Left hindlimb (tissue), 1 donor: ENCODE data around the gene CFAP77.

Source experiments
- DNase-seq: peaks from one replicate; pipeline ENCODE4 v3.0.0-alpha.2; 2018

CFAP77 gene

DNA sequence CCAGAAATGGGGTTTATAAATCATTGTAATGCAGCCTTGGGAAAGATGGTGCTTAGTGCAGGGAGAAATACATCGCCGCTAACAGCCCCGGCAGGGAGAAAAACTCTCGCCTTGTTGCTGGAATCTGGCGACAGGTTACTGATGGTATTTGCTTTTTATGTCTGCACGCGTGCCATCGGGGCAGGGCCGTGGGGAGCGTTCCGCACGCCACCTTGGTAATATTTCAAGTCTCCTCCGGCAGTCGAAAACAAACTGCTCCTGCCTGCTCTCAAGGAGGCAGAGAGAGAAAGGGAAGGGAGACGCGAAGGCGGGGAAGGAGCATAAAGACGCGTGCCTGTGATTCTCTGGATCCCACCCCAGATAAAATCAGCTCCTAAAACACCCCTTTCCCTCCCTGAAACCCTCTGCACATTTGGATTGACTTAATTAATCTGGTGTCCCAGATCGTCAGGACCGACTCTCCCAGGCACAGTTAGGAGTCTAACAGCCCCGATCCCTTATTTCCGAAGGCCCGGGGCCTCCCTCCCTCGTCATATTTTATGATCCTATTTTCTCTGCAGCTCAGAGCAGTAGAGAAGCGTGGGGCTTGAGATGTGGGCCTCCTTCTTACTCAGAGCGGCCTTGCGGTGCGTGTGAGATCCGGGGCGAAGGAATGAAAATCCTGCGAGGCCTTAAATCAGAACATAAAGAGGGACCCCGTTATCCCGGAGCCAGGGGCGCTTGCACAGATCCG lies 47.7 kb downstream of the CFAP77 start:
- no peak for DNase-seq

- DNase-seq: no peak
Observed at GRCh38 chr9:132458432-132458831, 48.4 kb downstream of the CFAP77 start.

GRCh38 chr9:132459661-132460060 lies 49.6 kb downstream of the CFAP77 start:
- no peak for DNase-seq

- no peak for DNase-seq
Observed at GRCh38 chr9:132460240-132460639, 50.2 kb downstream of the CFAP77 start.

GRCh38 chr9:132461281-132461896 lies 51.4 kb downstream of the CFAP77 start:
- no peak for DNase-seq

- DNase-seq: no peak
Observed at GRCh38 chr9:132461971-132462370, 52.0 kb downstream of the CFAP77 start.

DNA sequence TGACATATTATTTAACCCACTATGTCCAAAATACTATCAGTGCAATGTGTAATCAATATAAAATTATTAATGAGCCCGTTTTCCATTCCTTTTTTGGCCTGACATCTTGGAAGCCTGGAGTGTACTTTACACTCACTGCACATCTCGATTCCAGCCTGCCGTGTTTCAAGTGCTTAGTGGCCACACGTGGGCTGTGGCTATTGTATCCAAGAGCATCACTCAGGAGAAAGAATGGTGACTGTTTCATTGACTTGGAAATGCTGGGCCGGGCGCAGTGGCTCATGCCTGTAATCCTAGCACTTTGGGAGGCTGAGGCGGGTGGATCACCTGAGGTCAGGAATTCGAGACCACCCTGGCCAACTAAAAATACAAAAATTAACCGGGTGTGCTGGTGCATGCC lies 54.5 kb downstream of the CFAP77 start:
- no peak for DNase-seq

DNA sequence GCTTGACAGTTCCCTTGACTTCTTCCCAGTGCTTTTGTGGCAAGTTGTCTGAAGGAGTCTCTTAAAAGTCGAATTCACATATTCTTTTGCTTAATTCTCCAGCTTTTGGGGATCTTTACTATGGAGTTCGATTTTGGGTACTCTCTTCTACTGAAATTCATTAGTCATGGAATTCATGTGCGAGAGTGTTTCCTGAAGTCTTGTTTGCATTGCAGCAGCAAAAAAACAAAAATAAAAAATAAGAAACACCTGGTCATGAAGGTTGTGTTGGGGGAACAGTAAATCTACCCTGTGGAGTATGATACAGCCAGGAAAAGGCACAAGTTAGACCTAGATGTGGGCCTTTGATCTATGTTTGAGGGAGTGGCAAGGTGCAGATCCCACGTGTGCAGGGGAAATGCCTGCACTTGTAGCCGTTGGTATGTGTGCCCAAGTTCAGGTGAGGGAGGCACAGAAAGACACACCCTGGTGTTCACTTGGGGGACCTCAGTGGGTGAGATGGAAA lies 55.2 kb downstream of the CFAP77 start:
- DNase-seq: no peak

GRCh38 chr9:132472199-132472598 lies 62.2 kb downstream of the CFAP77 start:
- no peak for DNase-seq

DNA sequence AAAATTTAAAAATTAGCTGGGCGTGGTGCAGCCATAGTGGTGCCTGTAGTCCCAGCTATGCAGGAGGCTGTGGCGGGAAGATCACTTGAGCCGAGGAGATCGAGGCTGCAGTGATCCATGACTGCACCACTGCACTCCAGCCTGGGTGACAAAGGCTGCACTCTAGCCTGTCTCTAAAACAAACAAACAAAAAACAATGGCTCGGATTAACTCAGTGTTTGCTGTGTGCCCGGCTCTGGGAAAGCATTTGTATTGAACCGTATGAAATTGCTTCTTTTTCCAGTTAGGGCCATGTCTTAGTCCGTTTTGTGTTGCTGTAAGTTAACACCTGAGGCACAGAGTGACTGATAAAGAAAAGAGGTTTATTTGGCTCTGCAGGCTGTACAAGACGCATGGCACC lies 62.6 kb downstream of the CFAP77 start:
- DNase-seq: no peak

DNA sequence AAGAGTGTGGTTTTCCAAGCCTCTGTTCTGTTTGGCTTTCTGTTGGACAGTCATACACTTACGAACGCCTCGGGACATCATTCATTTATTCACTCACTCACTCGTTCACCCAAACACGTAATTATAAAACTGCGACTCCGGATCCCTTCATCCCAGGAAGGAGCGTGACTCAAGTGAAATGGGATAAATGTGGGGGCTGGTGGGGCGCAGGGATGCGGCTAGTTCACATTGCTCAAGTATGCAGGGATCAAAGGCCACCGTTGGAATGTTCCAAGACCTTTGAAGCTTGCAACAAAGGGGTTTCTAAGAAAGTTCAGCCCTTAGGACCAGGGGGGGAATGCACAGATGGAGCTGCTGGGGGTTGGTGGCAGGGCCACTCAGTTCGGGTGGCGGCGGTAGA lies 64.2 kb downstream of the CFAP77 start:
- no peak for DNase-seq

DNA sequence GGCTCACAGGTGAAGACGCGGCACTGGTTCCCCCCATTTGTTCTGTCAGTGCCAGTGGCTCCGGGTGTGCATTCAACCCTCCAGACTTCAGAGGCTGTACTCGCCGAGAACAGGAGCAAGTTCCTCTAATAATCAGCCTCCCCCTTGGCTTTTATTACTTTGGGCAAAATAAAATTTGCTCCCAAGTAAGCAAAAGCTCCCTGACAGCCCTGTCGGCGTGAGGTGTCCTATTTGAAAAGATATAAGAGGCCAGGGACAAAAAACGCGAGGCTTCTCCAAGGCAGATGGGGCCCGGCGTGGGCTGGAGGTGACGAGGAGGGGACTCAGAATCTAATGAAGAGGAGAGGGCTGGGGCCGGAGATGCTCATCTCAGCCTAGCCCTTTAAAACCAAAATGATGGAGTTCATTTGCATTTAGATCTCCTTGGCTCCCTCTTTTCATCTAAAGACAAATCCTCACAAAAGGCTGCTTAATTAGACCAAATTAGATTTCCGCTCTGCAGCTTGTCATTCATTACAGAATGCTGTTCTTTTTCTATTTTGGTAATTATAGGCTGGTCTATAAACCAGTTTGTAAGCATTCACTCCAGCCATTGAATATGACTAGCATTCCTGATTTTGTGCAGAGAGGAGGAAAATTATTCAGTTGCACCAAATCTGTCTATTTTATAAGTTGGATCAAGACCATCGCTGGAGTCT lies 68.5 kb downstream of the CFAP77 start:
- no peak for DNase-seq

- DNase-seq: no peak
Observed at GRCh38 chr9:132479733-132480132, 69.7 kb downstream of the CFAP77 start.

DNA sequence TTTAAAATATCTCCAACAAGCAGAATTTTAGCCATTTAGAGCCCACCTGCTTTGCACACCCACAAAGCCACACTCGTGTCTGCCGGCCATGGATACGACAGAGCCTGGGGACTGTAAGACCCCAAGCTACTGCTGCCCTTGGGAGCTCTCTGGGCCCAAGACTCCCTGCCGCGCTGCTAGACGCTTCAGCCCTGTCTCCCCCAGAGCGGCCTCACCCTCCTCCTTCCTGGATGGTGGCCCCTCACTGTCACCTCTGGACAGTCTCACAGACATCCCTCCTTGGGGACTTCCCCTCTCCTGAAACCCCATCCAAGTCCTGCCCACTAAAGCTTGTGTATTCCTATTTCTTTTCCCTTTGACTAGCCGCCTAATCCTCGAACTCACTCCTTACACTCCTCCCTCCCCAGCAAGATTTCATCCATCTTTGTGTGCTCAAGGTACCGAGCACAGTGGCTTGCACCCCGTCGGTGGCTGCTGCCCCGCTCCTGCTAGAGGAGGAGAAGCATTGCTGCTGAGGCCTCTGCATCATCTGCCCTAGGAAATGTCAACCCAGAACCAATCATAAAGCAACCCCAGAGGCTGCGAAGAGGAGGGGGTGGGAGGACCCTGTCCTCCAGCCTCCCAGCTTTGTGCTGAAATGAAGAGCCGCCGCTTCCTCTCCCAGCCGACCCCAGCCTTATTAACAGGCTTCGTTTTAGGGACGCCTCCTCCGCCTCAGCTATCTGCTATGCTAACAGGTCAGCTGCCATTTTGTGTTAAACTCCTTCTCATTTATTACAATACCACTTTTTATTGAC lies 71.2 kb downstream of the CFAP77 start:
- no peak for DNase-seq

DNA sequence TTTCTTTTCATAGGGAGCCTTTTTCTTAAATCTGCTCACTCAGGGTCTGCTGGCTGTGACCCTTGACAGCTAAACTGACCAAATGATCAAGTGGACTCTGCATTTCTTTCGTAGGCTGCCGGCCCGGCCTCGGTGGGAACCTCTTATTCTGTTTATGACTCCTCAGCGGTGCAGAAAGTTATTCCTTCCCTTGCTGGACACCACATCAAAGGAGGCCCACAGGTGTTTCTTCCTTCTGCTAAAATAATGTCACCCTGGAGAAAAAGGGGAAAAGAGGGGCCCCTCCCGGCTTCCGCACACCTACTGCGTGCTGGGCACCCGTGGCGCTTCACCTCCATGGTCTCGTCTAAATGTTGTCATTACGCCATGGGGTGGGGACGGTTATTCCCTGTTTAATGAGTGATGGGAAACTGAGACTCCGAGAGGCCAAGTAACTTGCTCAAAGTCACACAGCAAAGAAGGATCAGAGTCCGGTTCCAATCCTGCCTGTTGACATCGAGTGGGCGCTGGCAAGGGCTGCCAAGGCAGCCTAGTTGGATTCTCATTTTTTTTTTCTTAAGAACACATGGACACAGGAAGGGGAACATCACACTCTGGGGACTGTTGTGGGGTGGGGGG lies 72.3 kb downstream of the CFAP77 start:
- no peak for DNase-seq

DNA sequence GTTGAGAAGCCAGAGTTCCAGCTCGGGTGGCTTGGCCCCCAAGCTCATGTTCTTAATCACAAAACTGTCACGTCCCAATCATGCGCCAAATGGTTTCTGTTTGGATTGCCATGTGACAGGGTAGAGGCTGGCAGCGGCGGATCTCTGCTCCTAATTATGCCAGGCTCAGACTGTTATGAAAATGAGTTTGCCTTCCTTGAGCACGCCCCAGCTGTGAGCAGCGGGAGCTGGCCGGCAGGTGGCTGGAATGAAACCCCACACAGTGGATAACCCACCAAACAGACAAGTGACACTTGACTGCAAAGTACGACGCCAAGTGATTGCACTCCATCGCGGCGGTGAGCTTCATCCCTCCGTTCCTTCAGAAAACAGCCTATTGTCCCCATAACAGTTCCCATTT lies 75.4 kb downstream of the CFAP77 start:
- DNase-seq: no peak

- DNase-seq: no peak
Observed at GRCh38 chr9:132486706-132487350, 76.8 kb downstream of the CFAP77 start.

- DNase-seq: no peak
Observed at GRCh38 chr9:132487351-132487791, 77.4 kb downstream of the CFAP77 start.

DNA sequence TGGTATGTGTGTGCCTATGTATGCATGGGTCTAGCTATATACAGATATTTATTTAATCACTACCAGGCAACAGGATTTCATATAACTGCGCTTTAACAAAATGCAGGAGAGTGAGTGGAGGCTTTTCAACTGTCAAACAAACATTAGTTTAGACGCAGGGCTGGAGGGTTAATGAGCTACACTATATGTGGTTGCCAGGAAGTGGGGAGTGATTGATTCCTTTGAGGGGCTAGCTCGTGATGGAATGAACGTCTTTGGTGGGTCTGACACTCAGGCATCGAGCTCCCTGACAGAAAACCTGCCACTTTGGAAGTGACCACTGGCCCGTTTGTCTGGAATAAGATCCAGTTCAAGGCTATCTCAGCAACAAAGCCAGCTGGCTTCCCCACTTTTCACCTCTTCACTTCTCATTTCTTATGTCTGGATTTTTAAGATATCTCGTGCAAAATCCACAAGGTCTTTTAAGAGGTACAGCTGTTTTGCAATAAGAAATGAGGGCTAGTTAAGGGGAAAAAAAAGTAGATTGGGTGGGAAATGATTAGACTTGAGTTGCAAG lies 78.0 kb downstream of the CFAP77 start:
- no peak for DNase-seq

- no peak for DNase-seq
Observed at GRCh38 chr9:132488626-132489025, 78.6 kb downstream of the CFAP77 start.

DNA sequence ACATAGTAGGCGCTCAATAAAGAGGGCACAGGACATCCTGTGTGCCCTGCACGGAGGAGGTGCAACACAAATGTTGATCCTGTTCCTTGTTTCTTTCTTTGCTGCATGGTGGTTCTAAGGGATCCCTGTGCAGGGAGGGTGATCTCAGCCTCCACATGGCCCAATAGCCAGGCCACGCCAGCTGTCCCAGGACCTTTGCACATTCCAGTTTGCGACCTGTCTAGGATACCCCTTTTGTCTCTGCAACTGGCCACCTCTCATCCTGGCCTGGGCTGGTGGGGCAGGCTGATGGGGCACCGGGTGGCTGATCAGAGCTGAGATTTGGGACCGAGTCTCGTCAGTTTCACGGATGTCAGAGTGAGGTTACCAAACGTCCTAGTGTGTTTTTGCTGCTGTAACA lies 79.5 kb downstream of the CFAP77 start:
- no peak for DNase-seq

- no peak for DNase-seq
Observed at GRCh38 chr9:132494857-132495256, 84.8 kb downstream of the CFAP77 start.
